Neural cell (in vitro differentiated cells): Measurements from ENCODE around the gene CDX1. TPM values are rescaled to one million over a fixed set of nuclear protein-coding genes. Genes with fewer than 3 reads are reported as not detected.

ENCODE experiments used
- H2AFZ ChIP-seq: fragments of 200-600, 300-800 bp; sonication (generic), shearing (Covaris generic); 2 replicates; pipeline ENCODE4 v1.6.0; 2014; ENCODE audit warnings: low read depth, mild to moderate bottlenecking, antibody characterized with exemption, low read length, moderate library complexity
- H3F3A ChIP-seq: fragments of 200-600 bp; shearing (Covaris generic); 2 replicates; pipeline ENCODE4 v1.6.1; 2016; ENCODE audit warnings: mild to moderate bottlenecking, moderate library complexity, mixed read lengths, antibody characterized with exemption, low read length; ENCODE audit not compliant: insufficient read depth, poor library complexity, severe bottlenecking
- H3K27ac ChIP-seq: fragments of 200-600, 300-800 bp; sonication (generic), shearing (Covaris generic); 2 replicates; pipeline ENCODE4 v1.5.1; 2014; ENCODE audit warnings: mild to moderate bottlenecking, low read length, moderate library complexity
- H3K27me3 ChIP-seq: fragments of 300-800, 200-600 bp; sonication (generic), shearing (Covaris generic); 2 replicates; pipeline ENCODE4 v1.6.0; 2014; ENCODE audit warnings: mild to moderate bottlenecking, low read depth, low read length, moderate library complexity; ENCODE audit not compliant: insufficient read depth
- H3K36me3 ChIP-seq: fragments of 300-800, 200-600 bp; sonication (generic), shearing (Covaris generic); 2 replicates; pipeline ENCODE4 v1.5.1; 2014; ENCODE audit warnings: mild to moderate bottlenecking, antibody characterized with exemption, low read length, moderate library complexity; ENCODE audit not compliant: insufficient read depth
- H3K4me2 ChIP-seq: fragments of 300-800, 200-600 bp; sonication (generic), shearing (Covaris generic); 2 replicates; pipeline ENCODE4 v1.6.0; 2014; ENCODE audit warnings: mild to moderate bottlenecking, low read length
- H3K4me3 ChIP-seq: fragments of 300-800, 200-600 bp; sonication (generic), shearing (Covaris generic); 2 replicates; pipeline ENCODE4 v1.5.1; 2014; ENCODE audit warnings: mild to moderate bottlenecking, low read length, moderate library complexity
- H3K79me2 ChIP-seq: fragments of 200-600 bp; shearing (Covaris generic); replicated peaks from 2 replicates; pipeline ENCODE4 v1.6.0; 2014; ENCODE audit warnings: mild to moderate bottlenecking, low read length, moderate library complexity; ENCODE audit not compliant: insufficient read depth
- H3K9ac ChIP-seq: fragments of 300-800, 200-600 bp; sonication (generic), shearing (Covaris generic); 2 replicates; pipeline ENCODE4 v1.6.1; 2016; ENCODE audit warnings: mild to moderate bottlenecking, low read length, mixed read lengths
- H3K9me2 ChIP-seq: fragments of 200-600 bp; shearing (Covaris generic); 2 replicates; pipeline ENCODE4 v1.6.1; 2016; ENCODE audit warnings: mild to moderate bottlenecking, low read length, mixed read lengths; ENCODE audit not compliant: insufficient read depth
- H3K9me3 ChIP-seq: fragments of 200-600, 300-800 bp; sonication (generic), shearing (Covaris generic); 2 replicates; pipeline ENCODE4 v1.6.1; 2016; ENCODE audit warnings: mild to moderate bottlenecking, mixed run types, low read length, moderate library complexity, mixed read lengths
- H4K20me1 ChIP-seq: fragments of 200-600 bp; shearing (Covaris generic); 2 replicates; pipeline ENCODE4 v1.6.1; 2016; ENCODE audit warnings: mild to moderate bottlenecking, mixed run types; ENCODE audit not compliant: insufficient read depth
- EP300 ChIP-seq: fragments of 450-650 bp; conservative IDR thresholded peaks from 2 replicates; pipeline ENCODE4 v1.6.1; 2014; ENCODE audit warnings: antibody characterized with exemption, mild to moderate bottlenecking, moderate library complexity; ENCODE audit not compliant: poor library complexity, severe bottlenecking
- EZH2 ChIP-seq: fragments of 200-600, 300-800 bp; shearing (Covaris generic), sonication (generic); IDR thresholded peaks from 2 replicates; pipeline ENCODE4 v1.6.1; 2014; ENCODE audit warnings: antibody characterized with exemption, low read length, borderline replicate concordance, mild to moderate bottlenecking; ENCODE audit not compliant: insufficient read depth, poor library complexity, severe bottlenecking
- MXI1 ChIP-seq: fragments of 450-650 bp; conservative IDR thresholded peaks from 2 replicates; pipeline ENCODE4 v1.6.1; 2014; ENCODE audit warnings: antibody characterized with exemption, mild to moderate bottlenecking; ENCODE audit not compliant: poor library complexity, severe bottlenecking
- POLR2AphosphoS5 ChIP-seq: IDR thresholded peaks from 2 replicates; pipeline ENCODE4 v1.6.1; 2012
- RAD21 ChIP-seq: fragments of 450-650 bp; conservative IDR thresholded peaks from 2 replicates; pipeline ENCODE4 v1.6.1; 2014; ENCODE audit warnings: antibody characterized with exemption, mild to moderate bottlenecking, moderate library complexity
- SMC3 ChIP-seq: fragments of 450-650 bp; conservative IDR thresholded peaks from 2 replicates; pipeline ENCODE4 v1.6.1; 2014; ENCODE audit warnings: antibody characterized with exemption, mild to moderate bottlenecking, moderate library complexity; ENCODE audit not compliant: poor library complexity
- TAF1 ChIP-seq: IDR thresholded peaks from 2 replicates; pipeline ENCODE4 v1.6.1; 2012; ENCODE audit warnings: low read depth
- polyA plus RNA-seq: library from polyadenylated mRNA; depleted of rRNA; stranded (reverse); fragments of >200 nt; gene quantifications from 2 replicates; pipeline ENCODE4 v1.2.3, GENCODE V29; 2014
- TF ChIP-seq, protein P1 (sequence below): fragments of 450-650 bp; IDR thresholded peaks from 2 replicates; pipeline ENCODE4 v1.5.1; 2014; ENCODE audit warnings: antibody characterized with exemption, mild to moderate bottlenecking, moderate library complexity; ENCODE audit not compliant: poor library complexity, severe bottlenecking
- TF ChIP-seq, protein P2 (sequence below): IDR thresholded peaks from 2 replicates; pipeline ENCODE4 v1.6.1; 2012; ENCODE audit warnings: borderline replicate concordance

CDX1 gene
- polyA plus RNA-seq, 1 donor from 2014 or later = not detected

DNA sequence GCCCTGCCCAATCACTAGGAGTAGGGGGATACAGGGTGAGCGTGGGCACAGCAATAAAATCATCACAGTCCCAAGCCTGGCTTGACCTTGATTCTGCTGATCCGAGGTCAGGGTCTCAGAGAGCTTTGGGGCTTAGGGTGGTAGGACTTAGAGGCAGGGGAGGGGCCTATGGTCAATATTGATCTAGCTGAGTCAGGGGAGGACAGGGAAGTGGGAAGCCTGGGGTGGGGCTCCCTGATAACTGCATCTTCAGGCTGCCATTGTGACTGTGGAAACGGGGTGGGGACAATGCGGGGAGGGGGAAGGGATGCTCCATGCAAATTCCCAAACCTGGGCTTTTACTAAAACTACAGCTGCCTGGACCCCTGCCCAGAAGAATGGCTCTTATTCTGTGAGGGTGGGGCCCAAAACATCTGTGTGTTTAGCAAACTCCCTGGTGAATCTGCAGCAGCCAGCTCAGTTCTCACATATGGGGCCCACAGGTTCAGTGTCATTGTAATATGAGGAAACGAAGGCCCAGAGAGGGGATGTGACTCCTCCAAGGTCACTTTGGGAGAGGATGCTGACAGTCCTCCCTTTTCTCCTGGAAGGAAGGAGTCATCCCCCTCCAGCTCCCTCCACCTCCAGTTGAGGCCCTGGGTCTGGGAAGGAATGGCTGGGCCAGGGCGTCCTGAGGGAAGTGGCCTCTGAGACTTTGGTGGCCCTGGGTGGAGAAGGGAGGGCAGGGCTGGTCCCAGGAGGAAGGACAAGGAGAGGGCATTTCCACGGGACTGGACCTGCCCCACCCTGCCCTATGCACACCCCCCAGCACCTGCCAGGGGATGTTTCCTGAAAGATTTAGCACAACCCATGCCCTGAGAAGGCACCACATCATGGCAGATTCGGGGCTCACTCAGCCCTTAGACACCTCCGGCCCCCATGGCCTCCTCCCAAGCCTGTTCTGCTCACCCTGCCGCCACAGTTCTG is 49.7 kb downstream of the CDX1 start:
- Histone ChIP-seq H3K27me3 (no peaks in the 10 kb centered on the region), H3K9ac (no peak overlapping the region), H3K4me3 (no peak overlapping the region), H3K9me3 (no peaks in the 10 kb centered on the region), H3K27ac (no peak overlapping the region), H3K79me2 (no peaks in the 10 kb centered on the region), H3K36me3 (no peaks in the 10 kb centered on the region), H2AFZ (no peak overlapping the region), H3K4me2 (no peak overlapping the region), H3F3A (no peaks in the 10 kb centered on the region), H4K20me1 (no peaks in the 10 kb centered on the region), H3K9me2 (no peaks in the 10 kb centered on the region)
- TF ChIP-seq, protein P1, sequence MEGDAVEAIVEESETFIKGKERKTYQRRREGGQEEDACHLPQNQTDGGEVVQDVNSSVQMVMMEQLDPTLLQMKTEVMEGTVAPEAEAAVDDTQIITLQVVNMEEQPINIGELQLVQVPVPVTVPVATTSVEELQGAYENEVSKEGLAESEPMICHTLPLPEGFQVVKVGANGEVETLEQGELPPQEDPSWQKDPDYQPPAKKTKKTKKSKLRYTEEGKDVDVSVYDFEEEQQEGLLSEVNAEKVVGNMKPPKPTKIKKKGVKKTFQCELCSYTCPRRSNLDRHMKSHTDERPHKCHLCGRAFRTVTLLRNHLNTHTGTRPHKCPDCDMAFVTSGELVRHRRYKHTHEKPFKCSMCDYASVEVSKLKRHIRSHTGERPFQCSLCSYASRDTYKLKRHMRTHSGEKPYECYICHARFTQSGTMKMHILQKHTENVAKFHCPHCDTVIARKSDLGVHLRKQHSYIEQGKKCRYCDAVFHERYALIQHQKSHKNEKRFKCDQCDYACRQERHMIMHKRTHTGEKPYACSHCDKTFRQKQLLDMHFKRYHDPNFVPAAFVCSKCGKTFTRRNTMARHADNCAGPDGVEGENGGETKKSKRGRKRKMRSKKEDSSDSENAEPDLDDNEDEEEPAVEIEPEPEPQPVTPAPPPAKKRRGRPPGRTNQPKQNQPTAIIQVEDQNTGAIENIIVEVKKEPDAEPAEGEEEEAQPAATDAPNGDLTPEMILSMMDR = no peak
- TF ChIP-seq EZH2 = no peak
- TF ChIP-seq, protein P2, sequence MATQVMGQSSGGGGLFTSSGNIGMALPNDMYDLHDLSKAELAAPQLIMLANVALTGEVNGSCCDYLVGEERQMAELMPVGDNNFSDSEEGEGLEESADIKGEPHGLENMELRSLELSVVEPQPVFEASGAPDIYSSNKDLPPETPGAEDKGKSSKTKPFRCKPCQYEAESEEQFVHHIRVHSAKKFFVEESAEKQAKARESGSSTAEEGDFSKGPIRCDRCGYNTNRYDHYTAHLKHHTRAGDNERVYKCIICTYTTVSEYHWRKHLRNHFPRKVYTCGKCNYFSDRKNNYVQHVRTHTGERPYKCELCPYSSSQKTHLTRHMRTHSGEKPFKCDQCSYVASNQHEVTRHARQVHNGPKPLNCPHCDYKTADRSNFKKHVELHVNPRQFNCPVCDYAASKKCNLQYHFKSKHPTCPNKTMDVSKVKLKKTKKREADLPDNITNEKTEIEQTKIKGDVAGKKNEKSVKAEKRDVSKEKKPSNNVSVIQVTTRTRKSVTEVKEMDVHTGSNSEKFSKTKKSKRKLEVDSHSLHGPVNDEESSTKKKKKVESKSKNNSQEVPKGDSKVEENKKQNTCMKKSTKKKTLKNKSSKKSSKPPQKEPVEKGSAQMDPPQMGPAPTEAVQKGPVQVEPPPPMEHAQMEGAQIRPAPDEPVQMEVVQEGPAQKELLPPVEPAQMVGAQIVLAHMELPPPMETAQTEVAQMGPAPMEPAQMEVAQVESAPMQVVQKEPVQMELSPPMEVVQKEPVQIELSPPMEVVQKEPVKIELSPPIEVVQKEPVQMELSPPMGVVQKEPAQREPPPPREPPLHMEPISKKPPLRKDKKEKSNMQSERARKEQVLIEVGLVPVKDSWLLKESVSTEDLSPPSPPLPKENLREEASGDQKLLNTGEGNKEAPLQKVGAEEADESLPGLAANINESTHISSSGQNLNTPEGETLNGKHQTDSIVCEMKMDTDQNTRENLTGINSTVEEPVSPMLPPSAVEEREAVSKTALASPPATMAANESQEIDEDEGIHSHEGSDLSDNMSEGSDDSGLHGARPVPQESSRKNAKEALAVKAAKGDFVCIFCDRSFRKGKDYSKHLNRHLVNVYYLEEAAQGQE = no peak
- TF ChIP-seq MXI1 = no peak

DNA sequence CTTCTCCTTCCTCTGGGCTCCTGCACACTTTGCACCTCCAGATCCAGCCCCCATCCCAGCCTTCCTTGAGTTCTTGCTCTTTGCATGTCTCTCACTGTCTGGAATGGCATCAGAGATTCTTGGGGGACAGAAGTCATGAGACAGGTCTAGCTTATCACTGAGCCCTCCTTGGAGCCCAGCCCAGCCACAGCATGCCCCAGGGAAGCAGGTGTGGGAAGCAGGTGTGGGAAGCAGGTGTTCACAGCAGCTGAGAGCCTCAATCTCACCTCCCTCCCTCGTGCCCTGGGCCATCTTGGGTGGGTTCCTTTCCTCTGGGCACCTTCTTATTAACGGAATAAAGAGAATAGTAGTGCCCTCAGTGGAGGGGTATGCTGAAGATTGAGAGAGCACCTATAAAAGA is 50.5 kb downstream of the CDX1 start:
- no peaks in the 10 kb centered on the region for H3K79me2 ChIP-seq
- no peaks in the 10 kb centered on the region for H3K9me3 ChIP-seq
- no peaks in the 10 kb centered on the region for H3K9me2 ChIP-seq
- no peak for TF ChIP-seq TAF1
- TF ChIP-seq RAD21 = no peak
- no peak for TF ChIP-seq EZH2
- TF ChIP-seq, protein P1 = no peak
- TF ChIP-seq, protein P2 = no peak
- TF ChIP-seq SMC3 = no peak
- no peak for TF ChIP-seq MXI1
- TF ChIP-seq POLR2AphosphoS5 = no peak
- TF ChIP-seq EP300 = no peak
- H3K27me3 ChIP-seq = no peaks in the 10 kb centered on the region
- H3K36me3 ChIP-seq = no peaks in the 10 kb centered on the region
- H3K4me2 ChIP-seq = no peak overlapping the region
- H3K27ac ChIP-seq = no peak overlapping the region
- H2AFZ ChIP-seq = no peak overlapping the region
- H3F3A ChIP-seq = no peaks in the 10 kb centered on the region
- no peak overlapping the region for H3K4me3 ChIP-seq
- H3K9ac ChIP-seq = no peak overlapping the region
- no peaks in the 10 kb centered on the region for H4K20me1 ChIP-seq
